ENCODE data around the gene FCRL2. TPM values are rescaled to one million over a fixed set of nuclear protein-coding genes. Genes with fewer than 3 reads are reported as not detected.

The FCRL2 gene
- total and polyA plus RNA-seq, 7 experiments from 2014 or later, result 0.09 to 3.2 (median 0.45) TPM; not detected in 3

DNA sequence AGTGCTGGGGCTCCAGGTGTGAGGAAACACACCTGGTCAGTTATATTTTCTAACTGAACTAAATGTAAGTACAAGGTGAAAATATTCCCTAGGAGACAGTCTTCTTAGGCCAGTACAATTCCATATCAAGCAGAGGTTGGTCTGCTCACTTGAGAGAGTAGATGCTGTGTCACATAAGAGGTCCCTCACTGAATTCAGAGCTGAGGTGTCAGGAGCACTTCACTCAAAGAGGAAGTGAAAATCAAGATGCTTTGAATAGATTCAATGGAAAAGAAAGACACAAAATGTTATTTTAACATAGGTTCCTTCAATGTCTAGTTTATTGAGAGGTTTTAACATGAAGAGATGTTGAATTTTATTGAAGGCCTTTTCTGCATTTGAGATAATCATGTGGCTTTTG, 72.1 kb downstream of the FCRL2 start:
- Mint-ChIP-seq H3K4me3 (no peak overlapping the region), H3K27ac (no peak overlapping the region), H3K9me3 (peaks cover 0 to 8% (median 0%) of the 10 kb centered on the region in 11 donors), H3K27me3 (peaks cover 0 to 7% (median 5%) of the 10 kb centered on the region in 5 donors), H3K36me3 (no peaks in the 10 kb centered on the region), H3K4me1 (peaks cover 0 to 2% (median 0%) of the 10 kb centered on the region in 7 donors)
- H3K36me3 ChIP-seq (ENCODE audit: control insufficient read depth in 2 of 3, insufficient read depth in 3 of 3, low read length in 3 of 3), result no peaks in the 10 kb centered on the region
- ChIA-PET CTCF (no interaction called here), POLR2A (no interaction called here)
- no peak overlapping the region for H3K4me3 ChIP-seq (ENCODE audit: low read length)
- ATAC-seq, result no peak
- no peaks in the 10 kb centered on the region for H3K9me3 ChIP-seq (ENCODE audit: control insufficient read depth in 2 of 3, low read length in 3 of 3)
- no peaks in the 10 kb centered on the region for H3K27me3 ChIP-seq (ENCODE audit: control insufficient read depth in 2 of 2, insufficient read depth in 2 of 2, low read length in 2 of 2)
- DNase-seq, result no peak
- no peak overlapping the region for H3K27ac ChIP-seq (ENCODE audit: low read depth, low read length)
- peaks cover 0 to 12% of the 10 kb centered on the region in 2 donors for H3K4me1 ChIP-seq (ENCODE audit: control insufficient read depth in 2 of 2, insufficient read depth in 2 of 2, low read length in 2 of 2)
- intact Hi-C loops (cut with micrococcal nuclease), result no loop called here

DNA sequence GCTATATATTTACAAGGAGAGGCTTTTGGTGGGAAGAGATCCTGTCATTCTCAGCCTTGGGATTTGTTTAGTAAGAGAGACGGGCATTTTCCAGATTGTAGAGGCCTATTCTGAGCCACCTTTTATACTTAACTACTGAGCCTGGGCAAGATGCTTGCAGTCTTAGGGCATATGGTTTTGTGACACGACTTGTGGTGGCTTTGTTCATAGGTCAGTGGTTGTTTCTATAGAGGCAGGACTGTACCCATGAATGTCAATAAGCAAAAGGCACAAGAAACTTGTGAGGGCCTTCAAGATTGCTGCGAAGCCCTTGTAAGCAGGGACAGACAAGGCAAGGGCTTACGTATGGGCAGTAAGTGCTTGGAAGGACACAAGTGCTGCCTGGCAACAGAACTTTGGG, 73.0 kb downstream of the FCRL2 start:
- H3K27ac Mint-ChIP-seq, result no peak overlapping the region
- Histone ChIP-seq H3K4me1 (ENCODE audit: control insufficient read depth in 2 of 2, insufficient read depth in 2 of 2, low read length in 2 of 2) (peaks cover 0 to 12% of the 10 kb centered on the region in 2 donors), H3K9me3 (ENCODE audit: control insufficient read depth in 2 of 3, low read length in 3 of 3) (no peaks in the 10 kb centered on the region), H3K36me3 (ENCODE audit: control insufficient read depth in 2 of 3, insufficient read depth in 3 of 3, low read length in 3 of 3) (no peaks in the 10 kb centered on the region), H3K4me3 (ENCODE audit: low read length) (no peak overlapping the region), H3K27me3 (ENCODE audit: control insufficient read depth in 2 of 2, insufficient read depth in 2 of 2, low read length in 2 of 2) (no peaks in the 10 kb centered on the region), H3K27ac (ENCODE audit: low read depth, low read length) (no peak overlapping the region)
- H3K4me3 Mint-ChIP-seq, result no peak overlapping the region
- H3K9me3 Mint-ChIP-seq, result peaks cover 0 to 8% (median 0%) of the 10 kb centered on the region in 11 donors
- ATAC-seq (no peak), DNase-seq (no peak)
- intact Hi-C loops (cut with micrococcal nuclease), result no loop called here
- CTCF ChIA-PET, result no interaction called here
- H3K4me1 Mint-ChIP-seq, result peaks cover 0 to 7% (median 0%) of the 10 kb centered on the region in 7 donors
- no peaks in the 10 kb centered on the region for H3K36me3 Mint-ChIP-seq
- H3K27me3 Mint-ChIP-seq, result peaks cover 0 to 14% (median 5%) of the 10 kb centered on the region in 5 donors
- POLR2A ChIA-PET, result no interaction called here

DNA sequence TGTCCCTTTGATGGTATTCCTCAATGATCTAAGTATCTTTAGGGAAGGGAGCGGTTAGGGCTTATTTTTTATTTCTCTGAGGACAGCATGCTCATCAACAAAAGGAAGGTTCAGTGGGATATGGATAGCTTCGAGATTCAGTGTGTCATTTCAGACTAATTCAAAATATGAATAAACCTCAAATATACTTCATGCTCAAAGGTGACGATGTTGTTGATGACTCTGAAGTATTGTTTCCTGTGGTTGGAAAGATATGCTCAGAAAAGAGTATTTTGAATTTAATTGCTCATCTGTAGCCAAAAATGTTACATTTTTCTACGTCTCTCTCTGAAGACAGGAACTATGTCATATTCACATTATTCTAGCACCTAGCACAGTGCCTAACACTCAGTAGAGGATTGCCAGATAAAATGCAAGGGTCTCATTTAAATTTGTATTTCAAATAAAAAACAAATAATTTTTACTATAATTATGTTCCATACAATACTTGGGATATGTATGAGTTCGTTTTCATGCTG, 74.6 kb downstream of the FCRL2 start:
- Mint-ChIP-seq H3K4me1 (peaks cover 0 to 12% (median 0%) of the 10 kb centered on the region in 7 donors), H3K27me3 (peaks cover 0 to 17% (median 9%) of the 10 kb centered on the region in 5 donors), H3K4me3 (no peak overlapping the region), H3K27ac (no peak overlapping the region), H3K36me3 (no peaks in the 10 kb centered on the region), H3K9me3 (peaks cover 0 to 8% (median 0%) of the 10 kb centered on the region in 11 donors)
- no peak for DNase-seq
- intact Hi-C loops (cut with micrococcal nuclease), result no loop called here
- ATAC-seq, result no peak
- Histone ChIP-seq H3K36me3 (ENCODE audit: control insufficient read depth in 2 of 3, insufficient read depth in 3 of 3, low read length in 3 of 3) (no peaks in the 10 kb centered on the region), H3K4me1 (ENCODE audit: control insufficient read depth in 2 of 2, insufficient read depth in 2 of 2, low read length in 2 of 2) (peaks cover 0 to 28% of the 10 kb centered on the region in 2 donors), H3K4me3 (ENCODE audit: low read length) (no peak overlapping the region), H3K9me3 (ENCODE audit: control insufficient read depth in 2 of 3, low read length in 3 of 3) (no peaks in the 10 kb centered on the region), H3K27me3 (ENCODE audit: control insufficient read depth in 2 of 2, insufficient read depth in 2 of 2, low read length in 2 of 2) (no peaks in the 10 kb centered on the region), H3K27ac (ENCODE audit: low read depth, low read length) (no peak overlapping the region)
- CTCF ChIA-PET, result no interaction called here
- POLR2A ChIA-PET, result no interaction called here

GRCh38 chr1:157700732-157701131, 76.2 kb downstream of the FCRL2 start, which contains the start of gene FCRL3:
Gene FCRL3 (minus strand): TSS chr1:157700769. CDS start chr1:157700489, 280 bp downstream.
- POLR2A ChIA-PET, result no interaction called here

GRCh38 chr1:157700305-157700704, 76.6 kb downstream of the FCRL2 start:
- H3K27ac Mint-ChIP-seq, result no peak overlapping the region
- peak; percentile 28 for ATAC-seq
- H3K36me3 Mint-ChIP-seq, result no peaks in the 10 kb centered on the region
- no peaks in the 10 kb centered on the region for H3K36me3 ChIP-seq (ENCODE audit: control insufficient read depth in 2 of 3, insufficient read depth in 3 of 3, low read length in 3 of 3)
- ChIA-PET POLR2A (no interaction called here), CTCF (no interaction called here)
- H3K27ac ChIP-seq (ENCODE audit: low read depth, low read length), result no peak overlapping the region
- peaks cover 0 to 12% (median 0%) of the 10 kb centered on the region in 7 donors for H3K4me1 Mint-ChIP-seq
- H3K9me3 ChIP-seq (ENCODE audit: control insufficient read depth in 2 of 3, low read length in 3 of 3), result no peaks in the 10 kb centered on the region
- peaks cover 0 to 2% (median 0%) of the 10 kb centered on the region in 11 donors for H3K9me3 Mint-ChIP-seq
- H3K27me3 ChIP-seq (ENCODE audit: control insufficient read depth in 2 of 2, insufficient read depth in 2 of 2, low read length in 2 of 2), result no peaks in the 10 kb centered on the region
- peaks cover 0 to 34% of the 10 kb centered on the region in 2 donors for H3K4me1 ChIP-seq (ENCODE audit: control insufficient read depth in 2 of 2, insufficient read depth in 2 of 2, low read length in 2 of 2)
- peak overlapping the region in 1 of 10 donors; percentile 50 for H3K4me3 Mint-ChIP-seq
- intact Hi-C loops (cut with micrococcal nuclease), result no loop called here
- no peak for DNase-seq
- H3K27me3 Mint-ChIP-seq, result peaks cover 0 to 20% (median 10%) of the 10 kb centered on the region in 5 donors
- H3K4me3 ChIP-seq (ENCODE audit: low read length), result peak overlapping the region; percentile 27

More at GRCh38 chr1:157700732-157701131, 76.2 kb downstream of the FCRL2 start, which contains the start of gene FCRL3:
- Histone ChIP-seq H3K36me3 (ENCODE audit: control insufficient read depth in 2 of 3, insufficient read depth in 3 of 3, low read length in 3 of 3) (no peaks in the 10 kb centered on the region), H3K27me3 (ENCODE audit: control insufficient read depth in 2 of 2, insufficient read depth in 2 of 2, low read length in 2 of 2) (no peaks in the 10 kb centered on the region), H3K4me3 (ENCODE audit: low read length) (peak within 1 kb of the TSS; percentile 27), H3K4me1 (ENCODE audit: control insufficient read depth in 2 of 2, insufficient read depth in 2 of 2, low read length in 2 of 2) (peaks cover 0 to 37% of the 10 kb centered on the region in 2 donors), H3K27ac (ENCODE audit: low read depth, low read length) (no peak within 1 kb of the TSS), H3K9me3 (ENCODE audit: control insufficient read depth in 2 of 3, low read length in 3 of 3) (no peaks in the 10 kb centered on the region)
- peak; percentile 85 for ATAC-seq
- intact Hi-C loops (cut with micrococcal nuclease), result no loop called here
- peaks cover 0 to 2% (median 0%) of the 10 kb centered on the region in 11 donors for H3K9me3 Mint-ChIP-seq
- CTCF ChIA-PET, result no interaction called here
- H3K4me3 Mint-ChIP-seq, result peak within 1 kb of the TSS in 1 of 10 donors; percentile 50
- H3K36me3 Mint-ChIP-seq, result no peaks in the 10 kb centered on the region
- peaks cover 0 to 12% (median 0%) of the 10 kb centered on the region in 7 donors for H3K4me1 Mint-ChIP-seq
- no peak within 1 kb of the TSS for H3K27ac Mint-ChIP-seq
- DNase-seq, result no peak
- peaks cover 0 to 20% (median 10%) of the 10 kb centered on the region in 5 donors for H3K27me3 Mint-ChIP-seq

DNA sequence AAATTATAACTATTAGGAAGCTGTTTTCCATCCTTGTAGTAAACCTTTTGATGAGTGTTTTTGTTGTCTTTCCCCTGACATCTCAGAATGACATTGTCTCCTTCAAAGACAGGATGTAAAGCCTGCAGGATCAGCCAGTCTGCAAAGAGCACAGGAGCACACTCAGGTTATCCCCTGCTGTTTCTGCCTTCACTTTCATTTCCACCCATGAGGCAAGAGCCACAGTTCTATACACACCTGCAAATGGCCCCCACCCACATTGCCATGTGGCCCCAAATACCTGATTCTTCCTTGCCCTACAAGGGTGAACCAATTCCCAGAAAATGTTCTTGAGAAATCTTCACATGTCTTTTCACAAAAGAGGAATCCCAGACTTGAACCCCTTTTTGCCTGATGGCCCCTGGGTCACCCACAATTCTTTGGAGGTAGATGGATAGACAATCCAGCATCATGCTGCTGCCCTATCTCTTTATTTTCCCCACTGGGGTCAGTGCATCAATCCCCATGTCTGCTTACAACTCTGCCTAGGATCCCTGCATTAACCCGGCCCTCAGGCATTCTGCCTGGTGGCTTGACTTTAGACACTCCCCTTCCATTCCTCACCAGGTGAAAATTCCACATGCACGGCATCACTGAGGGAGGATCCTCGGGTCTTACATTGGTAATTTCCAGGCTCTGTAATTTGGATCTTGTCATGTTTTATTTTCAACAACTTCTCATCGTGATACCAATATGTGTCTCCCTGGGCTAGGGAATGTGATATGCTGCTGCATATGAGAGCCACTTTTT, 79.0 kb downstream of the FCRL2 start:
- peaks cover 0 to 43% of the 10 kb centered on the region in 2 donors for H3K4me1 ChIP-seq (ENCODE audit: control insufficient read depth in 2 of 2, insufficient read depth in 2 of 2, low read length in 2 of 2)
- Mint-ChIP-seq H3K36me3 (no peaks in the 10 kb centered on the region), H3K4me1 (peaks cover 0 to 12% (median 0%) of the 10 kb centered on the region in 7 donors), H3K27me3 (peaks cover 0 to 26% (median 10%) of the 10 kb centered on the region in 5 donors), H3K9me3 (peaks cover 0 to 2% (median 0%) of the 10 kb centered on the region in 11 donors), H3K27ac (no peak overlapping the region), H3K4me3 (no peak overlapping the region)
- intact Hi-C loops (cut with micrococcal nuclease), result no loop called here
- H3K36me3 ChIP-seq (ENCODE audit: control insufficient read depth in 2 of 3, insufficient read depth in 3 of 3, low read length in 3 of 3), result no peaks in the 10 kb centered on the region
- no peak overlapping the region for H3K4me3 ChIP-seq (ENCODE audit: low read length)
- no peaks in the 10 kb centered on the region for H3K9me3 ChIP-seq (ENCODE audit: control insufficient read depth in 2 of 3, low read length in 3 of 3)
- no peak for ATAC-seq
- no peaks in the 10 kb centered on the region for H3K27me3 ChIP-seq (ENCODE audit: control insufficient read depth in 2 of 2, insufficient read depth in 2 of 2, low read length in 2 of 2)
- DNase-seq, result no peak
- CTCF ChIA-PET, result no interaction called here
- H3K27ac ChIP-seq (ENCODE audit: low read depth, low read length), result no peak overlapping the region
- POLR2A ChIA-PET, result no interaction called here

Measured in naive thymus-derived CD4-positive, alpha-beta T cell (primary cell).